Right lobe of liver (tissue), 6 donors: ENCODE data around the gene P2RX3. TPM values are rescaled to one million over a fixed set of nuclear protein-coding genes. Genes with fewer than 3 reads are reported as not detected.

Experiments used
- ATAC-seq, 4 donors: fragments of 200-7000 bp; cut with Tn5 transposase; one replicate each; pipeline ENCODE4 v1.9.1; 2020; ENCODE audit warnings: mild to moderate bottlenecking in 4 of 4, moderate library complexity in 4 of 4
- DNase-seq, 3 donors: peaks; one replicate each; pipeline ENCODE4 v3.0.0-alpha.2; 2020
- H3K27ac ChIP-seq, 3 donors: fragments of 200-600 bp; one replicate each; pipeline ENCODE4 v1.8.0; 2022
- H3K27me3 ChIP-seq, 2 donors: fragments of 200-600 bp; one replicate each; pipeline ENCODE4 v1.8.0; 2022
- H3K36me3 ChIP-seq, 4 donors: fragments of 200-600 bp; sonication (generic) in 1 of 4; one replicate each; pipeline versions ENCODE4 v1.5.1 to v1.8.0; 2017 to 2022; ENCODE audit warnings: control low read depth in 1 of 4
- H3K4me1 ChIP-seq, 4 donors: fragments of 200-600 bp; sonication (generic) in 1 of 4; one replicate each; pipeline versions ENCODE4 v1.5.1 to v1.8.0; 2017 to 2022; ENCODE audit warnings: control low read depth in 1 of 4
- H3K4me3 ChIP-seq, 3 donors: fragments of 200-600 bp; one replicate each; pipeline ENCODE4 v1.8.0; 2022
- H3K9me3 ChIP-seq, 4 donors: fragments of 200-600 bp; sonication (generic) in 1 of 4; one replicate each; pipeline versions ENCODE4 v1.5.1 to v1.8.0; 2017 to 2022; ENCODE audit warnings: control low read depth in 1 of 4
- CTCF ChIP-seq, 4 donors: fragments of 200-600 bp in 3 of 4; fragments of 450-650 bp in 1 of 4; IDR thresholded peaks; one replicate each; pipeline versions ENCODE4 v1.5.1 to v1.8.0; 2016 to 2022; ENCODE audit warnings: antibody characterized with exemption in 4 of 4, mild to moderate bottlenecking in 2 of 4
- POLR2A ChIP-seq: fragments of 450-650 bp; IDR thresholded peaks from one replicate; pipeline ENCODE4 v1.6.1; 2017; ENCODE audit warnings: antibody characterized with exemption, mild to moderate bottlenecking
- WGBS: methylation state at CpG from one replicate; pipeline ENCODE4 v1.1.6; 2018; ENCODE audit warnings: low coverage, low lambda C conversion rate; ENCODE audit not compliant: insufficient coverage; ENCODE audit errors: missing lambda C conversion rate; 5-methylcytosine and 5-hydroxymethylcytosine counted together
- intact Hi-C, 2 donors: fragments of 100-400 bp; cut with DNase I; formaldehyde crosslinking; loops; one replicate each; pipeline versions ENCODE4 v1.11.2 to v1.14.1; 2022
- total RNA-seq, 6 experiments: library from RNA; depleted of rRNA in 2 of 6; stranded (reverse); fragments of >200 nt in 2 of 6; fragmentation: NEBNext Ultra II Directional in 3 of 6; extraction: Animal tissue kit (Norgen Biotek cat#: 25700) in 3 of 6; gene quantifications; one replicate each; pipeline versions ENCODE4 v1.1.0 to v1.2.4, GENCODE V29; 2016 to 2023
- donor health status: DM: no; HTN: yes; CAD: no.
- donor health status: DM: no; HTN: no; CAD: no.
- donor health status: DM: no; HTN: no; CAD: no.
- donor health status: DM: no; HTN: yes; CAD: no.
- donor health status: DM: no; HTN: yes; CAD: no.

P2RX3 gene
- total RNA-seq, 6 experiments from 2014 or later: 0.63 to 2.1 (median 0.77) TPM; not detected in 2

DNA sequence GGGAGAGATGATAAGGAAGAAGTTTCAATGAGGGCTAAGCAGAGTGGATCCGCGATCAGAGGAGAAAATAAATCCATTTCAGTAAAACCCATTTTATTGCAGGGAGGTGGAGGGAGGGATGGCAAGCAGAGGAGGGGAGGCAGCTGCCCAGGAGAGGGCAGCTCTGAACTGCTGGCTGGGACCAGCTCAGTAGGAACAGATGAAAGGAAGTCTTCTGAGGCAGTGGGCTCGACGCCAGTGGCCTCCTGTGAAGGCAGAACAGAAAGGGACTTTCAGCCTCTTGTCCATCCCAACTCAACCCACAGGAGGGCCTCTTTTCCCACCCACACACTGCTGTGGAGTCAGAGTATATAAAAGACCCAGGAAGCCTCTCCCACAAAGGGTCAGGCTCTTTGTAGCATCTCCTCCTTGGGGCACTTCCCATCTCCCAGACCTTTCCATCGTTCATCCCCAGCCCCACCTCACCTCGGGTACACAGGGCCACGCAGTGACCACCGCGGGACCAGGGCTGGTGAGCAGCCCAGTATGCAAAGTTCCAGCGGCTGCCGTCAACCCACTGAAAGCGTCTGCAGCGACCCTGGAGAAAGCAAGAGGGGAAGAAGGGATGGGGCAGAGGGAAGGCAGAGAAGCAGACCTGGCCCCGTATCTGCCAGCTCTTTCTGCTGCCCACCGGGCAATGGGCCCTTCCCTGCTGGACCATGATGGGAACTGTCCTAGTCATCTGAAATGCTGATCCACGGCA, 49.3 kb downstream of the P2RX3 start:
- intact Hi-C loops: no loop called here

GRCh38 chr11:57390535-57390934, 52.4 kb downstream of the P2RX3 start, which contains the start of gene PRG2:
Gene PRG2 (minus strand): TSS chr11:57390650. CDS start chr11:57389944, 706 bp downstream.
- no peak for ATAC-seq
- TF ChIP-seq CTCF (IDR thresholded peaks at IDR 0.05): no peak
- no peak for TF ChIP-seq POLR2A
- intact Hi-C loops: no loop called here

More for the DNA sequence above, 49.3 kb downstream of the P2RX3 start:
- Histone ChIP-seq H3K4me3 (no peak overlapping the region), H3K9me3 (no peaks in the 10 kb centered on the region), H3K27me3 (no peaks in the 10 kb centered on the region), H3K27ac (no peak overlapping the region), H3K4me1 (no peaks in the 10 kb centered on the region), H3K36me3 (no peaks in the 10 kb centered on the region)
- TF ChIP-seq CTCF (IDR thresholded peaks at IDR 0.05) (peak in 3 of 4 donors; percentile 10 to 37 (median 25)), POLR2A (no peak)
- WGBS: 71% methylated on average over 6 of the region's 16 CpGs
- peak in 1 of 3 donors; percentile 42 for DNase-seq
- ATAC-seq: peak; percentile 70 to 81 (median 76)

GRCh38 chr11:57391111-57391510, 53.0 kb downstream of the P2RX3 start:
- H3K36me3 ChIP-seq: no peaks in the 10 kb centered on the region
- ATAC-seq (no peak), DNase-seq (no peak)
- no peaks in the 10 kb centered on the region for H3K27me3 ChIP-seq
- no peaks in the 10 kb centered on the region for H3K9me3 ChIP-seq
- TF ChIP-seq CTCF (IDR thresholded peaks at IDR 0.05): no peak
- TF ChIP-seq POLR2A: no peak
- intact Hi-C loops: no loop called here
- 82% methylated on average over 3 of the region's 3 CpGs for WGBS
- no peak overlapping the region for H3K27ac ChIP-seq
- H3K4me1 ChIP-seq: no peaks in the 10 kb centered on the region
- H3K4me3 ChIP-seq: no peak overlapping the region

More at GRCh38 chr11:57390535-57390934, 52.4 kb downstream of the P2RX3 start, which contains the start of gene PRG2:
- Histone ChIP-seq H3K36me3 (no peaks in the 10 kb centered on the region), H3K9me3 (no peaks in the 10 kb centered on the region), H3K4me3 (no peak within 1 kb of the TSS), H3K27ac (no peak within 1 kb of the TSS), H3K4me1 (no peaks in the 10 kb centered on the region), H3K27me3 (no peaks in the 10 kb centered on the region)
- 80% methylated on average over 2 of the region's 2 CpGs for WGBS
- DNase-seq: no peak

DNA sequence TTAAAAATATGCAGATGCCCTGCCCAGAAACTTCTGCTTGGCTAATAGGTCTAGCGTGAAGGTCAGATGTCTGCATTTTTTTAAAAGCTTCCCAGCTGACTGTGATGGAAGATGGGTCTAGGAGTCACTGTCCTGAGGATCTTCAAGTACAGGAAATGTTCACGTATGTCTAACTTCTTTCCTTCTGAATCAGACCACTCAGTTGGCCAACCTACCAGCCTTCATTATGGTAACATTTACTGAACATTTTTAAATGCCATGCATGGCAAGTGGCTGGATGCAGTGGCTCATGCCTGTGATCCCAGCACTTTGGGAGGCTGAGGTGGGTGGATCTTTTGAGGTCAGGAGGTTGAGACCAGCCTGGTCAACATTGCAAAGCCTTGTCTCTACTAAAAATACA, 53.4 kb downstream of the P2RX3 start:
- no peaks in the 10 kb centered on the region for H3K9me3 ChIP-seq
- DNase-seq (no peak), ATAC-seq (no peak)
- H3K27me3 ChIP-seq: no peaks in the 10 kb centered on the region
- WGBS: 60% methylated on average over 2 of the region's 2 CpGs
- no peaks in the 10 kb centered on the region for H3K36me3 ChIP-seq
- no peak overlapping the region for H3K27ac ChIP-seq
- no peak overlapping the region for H3K4me3 ChIP-seq
- no peak for TF ChIP-seq CTCF (IDR thresholded peaks at IDR 0.05)
- H3K4me1 ChIP-seq: no peaks in the 10 kb centered on the region
- intact Hi-C loops: no loop called here
